Caco-2 (cell line): ENCODE results near the gene TMPRSS3. TPM values are rescaled to one million over a fixed set of nuclear protein-coding genes. Genes with fewer than 3 reads are reported as not detected.

Experiments
- BruUV-seq: library from RNA; stranded (reverse); fragments of 400-500 nt; replicated peaks from 2 replicates; lab custom pipeline; 2021; lab: Mats Ljungman, UMichigan
- CTCF ChIA-PET: fragments of 300-600 bp; sonication (Branson Sonifier 250); formaldehyde crosslinking; loops from one replicate; lab custom pipeline; 2022; ENCODE audit warnings: antibody characterized with exemption; lab: Charles Lee
- POLR2A ChIA-PET: fragments of 300-600 bp; sonication (Branson Sonifier 250); formaldehyde crosslinking; loops from one replicate; lab custom pipeline; 2022; ENCODE audit warnings: antibody characterized with exemption; lab: Charles Lee
- DNase-seq, 2 experiments: peaks; one replicate each; pipeline versions ENCODE4 v3.0.0 to v3.0.0-alpha.2; 2020 to 2022
- H3K27me3 ChIP-seq: replicated peaks from 2 replicates; pipeline ENCODE4 v1.6.0; 2011; ENCODE audit warnings: low read length; ENCODE audit not compliant: control insufficient read depth, insufficient read depth
- H3K36me3 ChIP-seq: 2 replicates; pipeline ENCODE4 v1.5.1; 2011; ENCODE audit warnings: low read length; ENCODE audit not compliant: control insufficient read depth, insufficient read depth
- H3K4me1 ChIP-seq: fragments of 250-450 bp; sonication (Bioruptor Pico); 2 replicates; pipeline ENCODE4 v1.5.1; 2020; ENCODE audit warnings: mild to moderate bottlenecking
- H3K4me3 ChIP-seq: 2 replicates; pipeline ENCODE4 v1.5.1; 2011; ENCODE audit warnings: low read depth, mild to moderate bottlenecking, control low read depth, low read length
- H3K9me3 ChIP-seq: fragments of 250-450 bp; sonication (Bioruptor Pico); 2 replicates; pipeline ENCODE4 v1.5.1; 2020; ENCODE audit warnings: mild to moderate bottlenecking, moderate library complexity
- H3K27ac Mint-ChIP-seq: one replicate; pipeline ENCODE4 v1.8.0; 2022; ENCODE audit warnings: mixed read lengths; ENCODE audit not compliant: unreplicated experiment
- H3K27me3 Mint-ChIP-seq: one replicate; pipeline ENCODE4 v1.8.0; 2022; ENCODE audit warnings: mixed read lengths; ENCODE audit not compliant: insufficient read depth, unreplicated experiment
- H3K36me3 Mint-ChIP-seq: one replicate; pipeline ENCODE4 v1.8.0; 2022; ENCODE audit warnings: mild to moderate bottlenecking, mixed read lengths; ENCODE audit not compliant: insufficient read depth, unreplicated experiment
- H3K4me1 Mint-ChIP-seq: one replicate; pipeline ENCODE4 v1.8.0; 2022; ENCODE audit warnings: low read depth, mixed read lengths; ENCODE audit not compliant: unreplicated experiment
- H3K4me3 Mint-ChIP-seq: one replicate; pipeline ENCODE4 v1.8.0; 2022; ENCODE audit warnings: mild to moderate bottlenecking, moderate library complexity, mixed read lengths; ENCODE audit not compliant: unreplicated experiment
- H3K9me3 Mint-ChIP-seq: one replicate; pipeline ENCODE4 v1.8.0; 2022; ENCODE audit warnings: mixed read lengths; ENCODE audit not compliant: unreplicated experiment
- intact Hi-C: fragments of 100-400 bp; cut with micrococcal nuclease; formaldehyde crosslinking; loops from one replicate; pipeline ENCODE4 v1.10.0; 2022; ENCODE audit not compliant: unreplicated experiment
- total RNA-seq: library from RNA; stranded (reverse); gene quantifications from 2 replicates; pipeline ENCODE4 v1.2.3, GENCODE V29; 2022
- TF ChIP-seq, protein P1 (sequence below), 2 experiments: fragments of 200-600 bp in 1 of 2; IDR thresholded peaks; 1 replicate in 1 of 2; 2 replicates in 1 of 2; pipeline versions ENCODE4 v1.5.1 to v1.8.0; 2011 to 2022; ENCODE audit warnings: antibody characterized with exemption in 1 of 2, control low read depth in 1 of 2, inconsistent platforms in 1 of 2, low read depth in 1 of 2, low read length in 1 of 2, mild to moderate bottlenecking in 1 of 2, moderate library complexity in 1 of 2; ENCODE audit not compliant: insufficient read depth in 1 of 2, severe bottlenecking in 1 of 2, unreplicated experiment in 1 of 2

TMPRSS3 gene
- total RNA-seq, 1 experiment from 2014 or later, result not detected

DNA sequence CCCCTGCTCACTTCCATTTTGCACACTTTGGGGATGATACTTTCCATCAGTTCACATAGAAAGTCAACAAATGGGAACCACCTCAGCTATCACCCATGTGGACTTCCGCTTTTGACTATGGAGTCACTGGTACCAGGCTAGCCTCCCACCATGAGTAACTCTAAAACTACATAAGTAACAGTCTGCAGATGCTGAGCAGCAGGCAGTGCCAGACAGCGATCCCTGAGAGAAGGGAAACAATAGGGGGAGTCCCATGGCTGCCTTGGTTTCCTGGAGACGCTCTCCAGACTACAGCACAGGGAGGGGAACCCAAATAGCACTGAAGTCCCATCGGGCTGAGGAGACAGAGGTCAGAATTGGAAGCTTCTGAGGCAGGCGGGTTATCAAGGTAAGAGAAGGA, 42.2 kb downstream of the TMPRSS3 start:
- H3K27ac Mint-ChIP-seq, result no peak overlapping the region
- no peak overlapping the region for H3K4me3 ChIP-seq
- H3K36me3 ChIP-seq, result no peaks in the 10 kb centered on the region; the same call in 1 of the 2 replicates
- H3K9me3 Mint-ChIP-seq, result peaks cover 11% of the 10 kb centered on the region
- TF ChIP-seq, protein P1, sequence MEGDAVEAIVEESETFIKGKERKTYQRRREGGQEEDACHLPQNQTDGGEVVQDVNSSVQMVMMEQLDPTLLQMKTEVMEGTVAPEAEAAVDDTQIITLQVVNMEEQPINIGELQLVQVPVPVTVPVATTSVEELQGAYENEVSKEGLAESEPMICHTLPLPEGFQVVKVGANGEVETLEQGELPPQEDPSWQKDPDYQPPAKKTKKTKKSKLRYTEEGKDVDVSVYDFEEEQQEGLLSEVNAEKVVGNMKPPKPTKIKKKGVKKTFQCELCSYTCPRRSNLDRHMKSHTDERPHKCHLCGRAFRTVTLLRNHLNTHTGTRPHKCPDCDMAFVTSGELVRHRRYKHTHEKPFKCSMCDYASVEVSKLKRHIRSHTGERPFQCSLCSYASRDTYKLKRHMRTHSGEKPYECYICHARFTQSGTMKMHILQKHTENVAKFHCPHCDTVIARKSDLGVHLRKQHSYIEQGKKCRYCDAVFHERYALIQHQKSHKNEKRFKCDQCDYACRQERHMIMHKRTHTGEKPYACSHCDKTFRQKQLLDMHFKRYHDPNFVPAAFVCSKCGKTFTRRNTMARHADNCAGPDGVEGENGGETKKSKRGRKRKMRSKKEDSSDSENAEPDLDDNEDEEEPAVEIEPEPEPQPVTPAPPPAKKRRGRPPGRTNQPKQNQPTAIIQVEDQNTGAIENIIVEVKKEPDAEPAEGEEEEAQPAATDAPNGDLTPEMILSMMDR (IDR thresholded peaks at IDR 0.05; ENCODE audit: insufficient read depth in 1 of 2, low read depth in 1 of 2, low read length in 1 of 2, severe bottlenecking in 1 of 2, unreplicated experiment in 1 of 2), result no peak
- no peaks in the 10 kb centered on the region for H3K9me3 ChIP-seq
- no peak for DNase-seq
- no peaks in the 10 kb centered on the region for H3K27me3 Mint-ChIP-seq
- H3K4me1 ChIP-seq, result peaks cover 12% of the 10 kb centered on the region
- no peak overlapping the region for H3K4me3 Mint-ChIP-seq
- peaks cover 11% of the 10 kb centered on the region for H3K4me1 Mint-ChIP-seq
- H3K27me3 ChIP-seq, result no peaks in the 10 kb centered on the region
- ChIA-PET CTCF (no interaction called here), POLR2A (no interaction called here)
- BruUV-seq, result no TSS peak
- intact Hi-C loops, result no loop called here
- H3K36me3 Mint-ChIP-seq, result no peaks in the 10 kb centered on the region

DNA sequence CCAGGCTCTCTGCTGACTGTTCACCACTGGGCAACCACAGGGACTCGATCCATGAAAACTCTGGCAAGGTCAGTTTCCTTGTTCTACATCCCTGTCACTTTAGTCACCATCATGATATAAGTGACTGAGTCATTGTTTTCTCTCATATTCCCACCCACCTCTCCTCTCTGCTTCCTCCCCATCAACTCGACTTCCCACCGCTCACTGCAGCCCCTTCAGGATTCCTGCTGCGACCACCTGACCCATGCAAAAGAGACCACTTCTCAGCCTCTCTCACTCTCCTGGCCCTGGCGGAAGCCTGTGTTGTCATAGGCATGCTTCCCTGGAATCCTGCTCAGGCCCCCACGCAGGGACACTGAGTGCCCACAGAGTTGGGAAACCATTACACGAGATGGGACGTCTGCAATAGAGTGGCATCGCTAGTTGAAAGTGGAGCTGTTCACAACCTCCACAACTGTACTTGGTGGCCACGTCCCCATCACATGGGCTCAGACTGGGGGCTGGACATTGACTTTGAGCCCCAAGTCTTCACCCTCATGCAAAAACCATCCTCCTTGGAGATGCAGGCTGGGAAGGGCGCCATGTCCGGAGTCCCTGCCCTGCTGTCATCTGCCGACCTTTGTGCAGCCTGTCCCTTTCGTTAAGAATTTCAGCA, 43.3 kb downstream of the TMPRSS3 start:
- BruUV-seq, result no TSS peak
- intact Hi-C loops, result no loop called here
- Mint-ChIP-seq H3K27ac (no peak overlapping the region), H3K36me3 (no peaks in the 10 kb centered on the region), H3K4me1 (peaks cover 11% of the 10 kb centered on the region), H3K4me3 (no peak overlapping the region), H3K27me3 (no peaks in the 10 kb centered on the region), H3K9me3 (peaks cover 11% of the 10 kb centered on the region)
- H3K9me3 ChIP-seq, result no peaks in the 10 kb centered on the region
- POLR2A ChIA-PET, result no interaction called here
- TF ChIP-seq, protein P1 (IDR thresholded peaks at IDR 0.05; ENCODE audit: insufficient read depth in 1 of 2, low read depth in 1 of 2, low read length in 1 of 2, severe bottlenecking in 1 of 2, unreplicated experiment in 1 of 2), result no peak
- CTCF ChIA-PET, result no interaction called here
- no peaks in the 10 kb centered on the region for H3K27me3 ChIP-seq
- H3K4me3 ChIP-seq, result no peak overlapping the region
- peaks cover 12% of the 10 kb centered on the region for H3K4me1 ChIP-seq
- H3K36me3 ChIP-seq, result no peaks in the 10 kb centered on the region; the same call in 1 of the 2 replicates
- DNase-seq, result peak in 1 of 2 experiments; percentile 14

DNA sequence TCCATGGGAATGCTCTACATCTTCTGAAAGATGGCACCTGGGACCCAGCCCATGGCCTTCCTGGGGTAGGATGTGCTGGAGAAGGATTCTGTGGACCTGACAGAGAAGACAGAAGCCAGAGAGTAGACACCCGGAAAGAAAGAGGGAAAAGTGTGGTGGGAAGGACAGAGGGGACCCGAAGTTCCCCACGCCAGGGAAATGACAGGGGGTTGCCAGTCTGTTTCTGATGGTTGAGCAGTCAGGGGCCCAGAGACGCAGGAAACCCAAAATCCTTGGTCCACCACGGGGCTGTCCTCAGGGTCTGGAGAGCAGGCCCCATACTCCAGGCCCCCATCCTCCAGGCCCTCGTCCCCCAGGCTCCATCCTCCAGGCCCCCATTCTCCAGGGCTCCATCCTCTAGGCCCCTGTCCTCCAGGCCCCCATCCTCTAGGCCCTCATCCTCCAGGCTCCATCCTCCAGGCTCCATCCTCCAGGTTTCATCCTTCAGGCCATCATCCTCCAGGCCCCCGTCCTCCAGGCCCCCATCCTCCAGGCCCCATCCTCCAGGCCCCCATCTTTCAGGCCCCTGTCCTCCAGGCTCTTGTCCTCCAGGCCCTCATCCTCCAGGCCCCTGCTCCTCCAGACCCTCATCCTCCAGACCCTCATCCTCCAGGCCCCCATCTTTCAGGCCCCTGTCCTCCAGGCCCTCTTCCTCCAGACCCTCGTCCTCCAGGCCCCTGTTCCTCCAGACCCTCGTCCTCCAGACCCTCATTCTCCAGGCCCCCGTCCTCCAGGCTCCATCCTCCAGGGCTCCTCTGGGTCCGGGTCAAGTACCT, 44.0 kb downstream of the TMPRSS3 start:
- POLR2A ChIA-PET, result no interaction called here
- H3K27ac Mint-ChIP-seq, result peak overlapping the region; percentile 34

More for the DNA sequence above, 44.0 kb downstream of the TMPRSS3 start:
- no peaks in the 10 kb centered on the region for H3K9me3 ChIP-seq
- no TSS peak for BruUV-seq
- Mint-ChIP-seq H3K4me3 (no peak overlapping the region), H3K27me3 (no peaks in the 10 kb centered on the region), H3K36me3 (no peaks in the 10 kb centered on the region), H3K9me3 (peaks cover 11% of the 10 kb centered on the region), H3K4me1 (peaks cover 11% of the 10 kb centered on the region)
- no peaks in the 10 kb centered on the region for H3K27me3 ChIP-seq
- TF ChIP-seq, protein P1 (IDR thresholded peaks at IDR 0.05; ENCODE audit: insufficient read depth in 1 of 2, low read depth in 1 of 2, low read length in 1 of 2, severe bottlenecking in 1 of 2, unreplicated experiment in 1 of 2), result no peak
- CTCF ChIA-PET, result no interaction called here
- no peak overlapping the region for H3K4me3 ChIP-seq
- H3K36me3 ChIP-seq, result no peaks in the 10 kb centered on the region; the same call in 1 of the 2 replicates
- H3K4me1 ChIP-seq, result peaks cover 12% of the 10 kb centered on the region
- intact Hi-C loops, result no loop called here
- DNase-seq, result peak in 1 of 2 experiments; percentile 13
